HAP-1 (cell line): ENCODE measurements around the gene SLC24A4.

ENCODE experiments used
- DNase-seq, 2 experiments: peaks; one replicate each; pipeline ENCODE4 v3.0.0-alpha.2; 2016 to 2020; ENCODE audit warnings: low spot score in 2 of 2
- H3K27me3 ChIP-seq: fragments of 250-450 bp; sonication (Bioruptor Pico); 2 replicates; pipeline ENCODE4 v1.5.1; 2020; ENCODE audit warnings: low read depth, mild to moderate bottlenecking, moderate library complexity
- H3K36me3 ChIP-seq: fragments of 250-450 bp; sonication (Bioruptor Pico); replicated peaks from 2 replicates; pipeline ENCODE4 v1.5.1; 2020; ENCODE audit warnings: mild to moderate bottlenecking
- H3K4me1 ChIP-seq: fragments of 250-450 bp; sonication (Bioruptor Pico); 2 replicates; pipeline ENCODE4 v1.5.1; 2020; ENCODE audit warnings: mild to moderate bottlenecking
- H3K4me3 ChIP-seq: fragments of 250-450 bp; sonication (Bioruptor Pico); 2 replicates; pipeline ENCODE4 v1.5.1; 2020; ENCODE audit warnings: mild to moderate bottlenecking, moderate library complexity
- H3K9me3 ChIP-seq: fragments of 250-450 bp; sonication (Bioruptor Pico); 2 replicates; pipeline ENCODE4 v1.5.1; 2020; ENCODE audit warnings: mild to moderate bottlenecking, moderate library complexity
- in situ Hi-C: fragments of 300-500 bp; cut with MboI; formaldehyde crosslinking; loops from 3 replicates; pipeline ENCODE4 v1.14.3; 2020; ENCODE audit warnings: low sequenced_read_pairs, inconsistent platforms, mixed read lengths

The SLC24A4 gene

GRCh38 chr14:92472860-92473259 lies 149.9 kb downstream of the SLC24A4 start:
- H3K4me3 ChIP-seq, result no peak overlapping the region
- no peaks in the 10 kb centered on the region for H3K9me3 ChIP-seq
- H3K27me3 ChIP-seq, result no peaks in the 10 kb centered on the region
- H3K36me3 ChIP-seq, result no peaks in the 10 kb centered on the region
- in situ Hi-C loops, result no loop called here
- no peaks in the 10 kb centered on the region for H3K4me1 ChIP-seq
- no peak for DNase-seq

GRCh38 chr14:92473261-92473968 lies 150.4 kb downstream of the SLC24A4 start:
- no peaks in the 10 kb centered on the region for H3K36me3 ChIP-seq
- no peak overlapping the region for H3K4me3 ChIP-seq
- H3K4me1 ChIP-seq, result no peaks in the 10 kb centered on the region
- in situ Hi-C loops, result no loop called here
- no peaks in the 10 kb centered on the region for H3K27me3 ChIP-seq
- no peak for DNase-seq
- no peaks in the 10 kb centered on the region for H3K9me3 ChIP-seq

GRCh38 chr14:92473969-92474535 lies 151.1 kb downstream of the SLC24A4 start:
- DNase-seq, result no peak
- H3K27me3 ChIP-seq, result no peaks in the 10 kb centered on the region
- H3K36me3 ChIP-seq, result no peaks in the 10 kb centered on the region
- no peak overlapping the region for H3K4me3 ChIP-seq
- no peaks in the 10 kb centered on the region for H3K9me3 ChIP-seq
- in situ Hi-C loops, result no loop called here
- H3K4me1 ChIP-seq, result no peaks in the 10 kb centered on the region

- Histone ChIP-seq H3K4me1 (no peaks in the 10 kb centered on the region), H3K27me3 (no peaks in the 10 kb centered on the region), H3K9me3 (no peaks in the 10 kb centered on the region), H3K4me3 (no peak overlapping the region), H3K36me3 (no peaks in the 10 kb centered on the region)
- no peak for DNase-seq
- in situ Hi-C loops, result no loop called here
These were observed 152.1 kb downstream of the SLC24A4 start for GRCh38 chr14:92475037-92475436.

GRCh38 chr14:92475451-92476187 lies 152.7 kb downstream of the SLC24A4 start:
- DNase-seq, result no peak
- H3K4me3 ChIP-seq, result no peak overlapping the region
- no peaks in the 10 kb centered on the region for H3K36me3 ChIP-seq
- no peaks in the 10 kb centered on the region for H3K4me1 ChIP-seq
- no peaks in the 10 kb centered on the region for H3K9me3 ChIP-seq
- H3K27me3 ChIP-seq, result no peaks in the 10 kb centered on the region
- in situ Hi-C loops, result no loop called here

GRCh38 chr14:92480856-92481255 lies 157.9 kb downstream of the SLC24A4 start:
- Histone ChIP-seq H3K27me3 (no peaks in the 10 kb centered on the region), H3K4me3 (no peak overlapping the region), H3K36me3 (no peaks in the 10 kb centered on the region), H3K9me3 (no peaks in the 10 kb centered on the region), H3K4me1 (no peaks in the 10 kb centered on the region)
- DNase-seq, result no peak
- in situ Hi-C loops, result no loop called here

- H3K4me3 ChIP-seq, result no peak overlapping the region
- no peaks in the 10 kb centered on the region for H3K4me1 ChIP-seq
- no peak for DNase-seq
- no peaks in the 10 kb centered on the region for H3K27me3 ChIP-seq
- in situ Hi-C loops, result no loop called here
- H3K9me3 ChIP-seq, result no peaks in the 10 kb centered on the region
- H3K36me3 ChIP-seq, result no peaks in the 10 kb centered on the region
These were observed 158.4 kb downstream of the SLC24A4 start for GRCh38 chr14:92481386-92481785.

GRCh38 chr14:92481811-92482555 lies 159.0 kb downstream of the SLC24A4 start:
- DNase-seq, result no peak
- no peaks in the 10 kb centered on the region for H3K27me3 ChIP-seq
- in situ Hi-C loops, result no loop called here
- no peak overlapping the region for H3K4me3 ChIP-seq
- H3K36me3 ChIP-seq, result no peaks in the 10 kb centered on the region
- H3K9me3 ChIP-seq, result no peaks in the 10 kb centered on the region
- no peaks in the 10 kb centered on the region for H3K4me1 ChIP-seq

GRCh38 chr14:92482621-92483319 lies 159.8 kb downstream of the SLC24A4 start:
- H3K27me3 ChIP-seq, result no peaks in the 10 kb centered on the region
- H3K4me1 ChIP-seq, result no peaks in the 10 kb centered on the region
- in situ Hi-C loops, result no loop called here
- no peaks in the 10 kb centered on the region for H3K36me3 ChIP-seq
- no peak overlapping the region for H3K4me3 ChIP-seq
- H3K9me3 ChIP-seq, result no peaks in the 10 kb centered on the region
- no peak for DNase-seq

GRCh38 chr14:92484132-92484823 lies 161.3 kb downstream of the SLC24A4 start:
- Histone ChIP-seq H3K9me3 (no peaks in the 10 kb centered on the region), H3K27me3 (no peaks in the 10 kb centered on the region), H3K4me3 (no peak overlapping the region), H3K4me1 (no peaks in the 10 kb centered on the region), H3K36me3 (no peaks in the 10 kb centered on the region)
- in situ Hi-C loops, result no loop called here
- no peak for DNase-seq

- Histone ChIP-seq H3K36me3 (no peaks in the 10 kb centered on the region), H3K4me3 (no peak overlapping the region), H3K27me3 (no peaks in the 10 kb centered on the region), H3K4me1 (no peaks in the 10 kb centered on the region), H3K9me3 (no peaks in the 10 kb centered on the region)
- no peak for DNase-seq
- in situ Hi-C loops, result no loop called here
These were observed 163.9 kb downstream of the SLC24A4 start for GRCh38 chr14:92486881-92487280.

- in situ Hi-C loops, result no loop called here
- Histone ChIP-seq H3K27me3 (no peaks in the 10 kb centered on the region), H3K9me3 (no peaks in the 10 kb centered on the region), H3K36me3 (no peaks in the 10 kb centered on the region), H3K4me3 (no peak overlapping the region), H3K4me1 (no peaks in the 10 kb centered on the region)
- DNase-seq, result no peak
These were observed 164.7 kb downstream of the SLC24A4 start for GRCh38 chr14:92487513-92488133.
